Left lung (tissue), 14 donors: Measurements from ENCODE around the gene COL4A4. TPM values are rescaled to one million over a fixed set of nuclear protein-coding genes. Genes with fewer than 3 reads are reported as not detected.

Source experiments
- ATAC-seq: fragments of 200-7000 bp; cut with Tn5 transposase; one replicate; pipeline ENCODE4 v1.9.1; 2020; ENCODE audit warnings: moderate library complexity
- DNase-seq, 4 donors: peaks; one replicate each; pipeline ENCODE4 v3.0.0-alpha.2; 2013 to 2020
- H3K27ac ChIP-seq, 2 donors: fragments of 200-600 bp; sonication (generic) in 1 of 2; one replicate each; pipeline versions ENCODE4 v1.5.0 to v1.8.0; 2020 to 2021
- H3K27me3 ChIP-seq, 2 donors: fragments of 200-600 bp; sonication (generic) in 1 of 2; one replicate each; pipeline versions ENCODE4 v1.5.0 to v1.8.0; 2020 to 2021
- H3K36me3 ChIP-seq, 2 donors: fragments of 200-600 bp; sonication (generic) in 1 of 2; one replicate each; pipeline versions ENCODE4 v1.5.0 to v1.8.0; 2020 to 2021
- H3K4me1 ChIP-seq, 2 donors: fragments of 200-600 bp; one replicate each; pipeline ENCODE4 v1.8.0; 2021
- H3K4me3 ChIP-seq, 2 donors: fragments of 200-600 bp; sonication (generic) in 1 of 2; one replicate each; pipeline versions ENCODE4 v1.5.0 to v1.8.0; 2020 to 2021; ENCODE audit warnings: mild to moderate bottlenecking in 1 of 2
- H3K9me3 ChIP-seq, 2 donors: fragments of 200-600 bp; sonication (generic) in 1 of 2; one replicate each; pipeline versions ENCODE4 v1.5.0 to v1.8.0; 2020 to 2021
- CTCF ChIP-seq, 2 donors: fragments of 200-600 bp; sonication (generic) in 1 of 2; IDR thresholded peaks; one replicate each; pipeline versions ENCODE4 v1.5.0 to v1.8.0; 2021; ENCODE audit warnings: antibody characterized with exemption in 2 of 2
- intact Hi-C, 2 donors: fragments of 100-400 bp; cut with DNase I; formaldehyde crosslinking; loops; one replicate each; pipeline versions ENCODE4 v1.11.2 to v1.14.2; 2022
- long read RNA-seq, 12 donors: library from polyadenylated mRNA in 2 of 12; unstranded in 2 of 12; transcript quantifications; one replicate each; pipeline ENCODE4 v2.0.0 and lab custom pipeline, GENCODE V29; 2019 to 2026
- polyA plus RNA-seq, 6 donors: library from polyadenylated mRNA; unstranded; fragments of 120-200 nt; gene quantifications; one replicate each; pipeline ENCODE4 v1.2.1, GENCODE V29; 2013; ENCODE audit not compliant: insufficient read length in 6 of 6
- total RNA-seq, 2 donors: library from RNA; stranded (reverse); fragmentation: NEBNext Ultra II Directional; extraction: Animal tissue kit (Norgen Biotek cat#: 25700); gene quantifications; one replicate each; pipeline ENCODE4 v1.2.1, GENCODE V29; 2021
- donor health status: DM: no; HTN: yes; CAD: no.
- donor health status: DM: no; HTN: no; CAD: no.

COL4A4 gene
- total RNA-seq (10 to 100 TPM; 14.1 to 51.2 TPM), polyA plus RNA-seq (10 to 100 TPM in 2 of 6 donors, 1 to 10 TPM in 4; 5.4 to 14.4 (median 9.0) TPM)
- long read RNA-seq, donor 1, partial matches to known transcripts: 10 of 10 reads
- long read RNA-seq, donor 1, other reads (novel, unspliced or antisense): 0 of 10 reads
- long read RNA-seq, donor 2: 0 reads
- long read RNA-seq, donor 3: 0 reads
- long read RNA-seq, donor 4, partial matches to known transcripts: 7 of 10 reads
- long read RNA-seq, donor 4, other reads (novel, unspliced or antisense): 3 of 10 reads
- long read RNA-seq, donor 5: 0 reads
- long read RNA-seq, donor 6: 0 reads
- long read RNA-seq, donor 7: 0 reads
- long read RNA-seq, donor 8: 0 reads
- long read RNA-seq, donor 9: 0 reads
- long read RNA-seq, donor 10, partial matches to known transcripts: 2 of 2 reads
- long read RNA-seq, donor 10, other reads (novel, unspliced or antisense): 0 of 2 reads
- long read RNA-seq, donor 11: 0 reads
- long read RNA-seq, donor 12: 0 reads

DNA sequence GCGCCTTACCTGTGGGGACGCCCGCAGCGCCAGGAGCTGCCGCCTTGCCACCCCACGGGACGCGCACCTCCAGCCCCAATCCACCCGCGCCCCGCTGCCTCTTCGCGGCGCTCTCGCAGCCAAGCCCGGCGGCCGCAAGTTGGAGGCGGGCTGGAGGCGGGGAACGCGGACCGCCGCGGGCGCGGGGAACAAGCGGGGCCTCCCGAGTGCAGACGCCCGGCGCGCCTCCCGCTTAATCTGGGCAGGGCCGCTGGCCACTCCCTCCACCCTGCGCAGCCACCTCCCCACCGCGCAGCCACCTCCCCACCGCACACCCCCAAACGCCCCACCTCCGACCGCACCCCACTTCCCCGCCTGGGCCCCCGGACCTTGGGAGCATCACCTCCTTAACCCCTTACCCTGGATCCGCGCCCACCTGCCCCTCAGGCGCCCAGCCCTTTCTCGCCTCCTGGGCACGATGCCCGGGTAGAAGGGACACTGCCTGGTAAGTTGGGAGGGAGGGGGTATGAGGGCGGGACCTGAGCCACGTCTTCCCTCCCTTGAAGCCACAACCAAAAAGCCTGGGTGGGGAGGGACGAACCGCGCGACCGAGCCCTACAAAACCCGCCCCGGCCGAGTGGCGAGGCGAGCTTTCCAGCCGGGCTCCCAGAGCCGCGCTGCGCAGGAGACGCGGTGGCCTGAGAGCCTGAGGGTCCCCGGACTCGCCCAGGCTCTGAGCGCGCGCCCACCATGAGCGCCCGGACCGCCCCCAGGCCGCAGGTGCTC lies at the start of gene COL4A4, which contains the start of gene COL4A3:
Gene COL4A4, minus strand, starts transcription at position 208 of the 765 bp plus-strand sequence. CDS start 16,722 bp downstream, outside the sequence.
Gene COL4A3, plus strand, starts transcription at position 627 of the 765 bp plus-strand sequence. Its CDS starts 103 bp downstream, at position 730.
- DNase-seq (peak in 3 of 4 donors; percentile 29 to 89 (median 73)), ATAC-seq (peak; percentile 96)
- Histone ChIP-seq H3K9me3 (no peaks in the 10 kb centered on the region), H3K4me3 (peak within 1 kb of the TSS; percentile 42 to 48), H3K4me1 (peaks cover 0 to 4% of the 10 kb centered on the region in 2 donors), H3K27me3 (peaks cover 24 to 58% of the 10 kb centered on the region in 2 donors), H3K27ac (peak within 1 kb of the TSS; percentile 44 to 67), H3K36me3 (no peaks in the 10 kb centered on the region)
- no peak for TF ChIP-seq CTCF (IDR thresholded peaks at IDR 0.05)
- intact Hi-C loops: no loop called here

DNA sequence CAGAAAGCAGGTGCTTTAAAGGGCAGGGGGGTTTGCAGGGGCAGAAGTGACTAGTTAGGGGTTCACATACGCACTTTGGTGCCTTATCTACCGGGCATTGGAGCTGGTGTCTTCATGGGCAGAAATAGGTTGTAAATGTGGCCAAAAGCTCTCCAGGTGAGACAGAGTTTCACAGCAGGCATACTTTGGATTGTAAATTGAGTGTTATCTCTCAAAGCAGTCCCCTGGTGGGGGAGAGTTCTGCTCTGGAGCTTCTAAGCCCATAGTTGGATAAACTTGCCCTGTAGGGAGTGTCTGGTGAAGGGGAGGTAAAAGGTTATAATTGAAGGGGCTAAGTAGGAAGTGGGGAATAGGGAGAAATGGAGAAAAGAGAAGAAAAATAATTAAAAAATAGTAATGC lies 43.6 kb upstream of the COL4A4 start:
- no peak for DNase-seq
- intact Hi-C loops: no loop called here
- no peak for TF ChIP-seq CTCF (IDR thresholded peaks at IDR 0.05)
- Histone ChIP-seq H3K27me3 (no peaks in the 10 kb centered on the region), H3K4me1 (no peaks in the 10 kb centered on the region), H3K36me3 (no peaks in the 10 kb centered on the region), H3K9me3 (no peaks in the 10 kb centered on the region), H3K4me3 (no peak overlapping the region), H3K27ac (no peak overlapping the region)
- ATAC-seq: no peak

- intact Hi-C loops: no loop called here
- H3K4me3 ChIP-seq: no peak overlapping the region
- no peak for TF ChIP-seq CTCF (IDR thresholded peaks at IDR 0.05)
- H3K4me1 ChIP-seq: no peaks in the 10 kb centered on the region
- DNase-seq: no peak
- H3K27me3 ChIP-seq: no peaks in the 10 kb centered on the region
- ATAC-seq: no peak
- no peaks in the 10 kb centered on the region for H3K36me3 ChIP-seq
- H3K27ac ChIP-seq: no peak overlapping the region
- H3K9me3 ChIP-seq: no peaks in the 10 kb centered on the region
Measured at GRCh38 chr2:227206406-227206805, 42.4 kb upstream of the COL4A4 start.

GRCh38 chr2:227205701-227206100 lies 41.7 kb upstream of the COL4A4 start:
- TF ChIP-seq CTCF (IDR thresholded peaks at IDR 0.05): no peak
- Histone ChIP-seq H3K27ac (no peak overlapping the region), H3K27me3 (no peaks in the 10 kb centered on the region), H3K9me3 (no peaks in the 10 kb centered on the region), H3K4me1 (no peaks in the 10 kb centered on the region), H3K4me3 (no peak overlapping the region), H3K36me3 (no peaks in the 10 kb centered on the region)
- intact Hi-C loops: no loop called here
- no peak for DNase-seq
- no peak for ATAC-seq

DNA sequence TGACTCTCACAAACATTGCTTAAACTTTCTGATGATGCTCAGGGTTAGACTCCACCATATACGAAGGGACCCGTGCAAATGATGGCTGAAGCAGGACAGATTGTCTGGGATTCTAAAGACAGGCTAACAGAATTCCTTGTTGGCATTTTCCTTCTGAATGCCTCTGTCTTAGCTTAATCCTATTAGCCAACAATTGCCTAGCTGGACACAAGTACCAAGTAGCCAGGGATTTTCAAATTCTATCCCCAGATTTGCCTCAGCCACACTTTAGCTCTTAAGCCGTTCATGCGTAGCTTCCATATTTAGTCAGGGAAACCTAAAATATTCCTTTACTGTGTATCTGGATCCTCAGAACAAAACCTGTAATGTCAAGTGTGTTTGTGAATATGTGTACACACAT lies 40.4 kb upstream of the COL4A4 start:
- Histone ChIP-seq H3K9me3 (no peaks in the 10 kb centered on the region), H3K4me1 (no peaks in the 10 kb centered on the region), H3K27me3 (no peaks in the 10 kb centered on the region), H3K27ac (no peak overlapping the region), H3K4me3 (no peak overlapping the region), H3K36me3 (no peaks in the 10 kb centered on the region)
- DNase-seq (no peak), ATAC-seq (no peak)
- no peak for TF ChIP-seq CTCF (IDR thresholded peaks at IDR 0.05)
- intact Hi-C loops: no loop called here
